ACC112 (cell line): Measurements from ENCODE around the gene TMEM9.
A peak's percentile ranks its signal among the peaks of the same experiment; 100 is the strongest.

Source experiments
- H2AFZ ChIP-seq: fragments of 200-600 bp; sonication (generic); one replicate; pipeline ENCODE4 v1.6.0; 2017; ENCODE audit warnings: antibody characterized with exemption, low read length; ENCODE audit not compliant: unreplicated experiment
- H3K27ac ChIP-seq: fragments of 200-600 bp; sonication (generic); 2 replicates; pipeline ENCODE4 v1.5.1; 2014; ENCODE audit warnings: low read depth, mild to moderate bottlenecking, antibody characterized with exemption, low read length, moderate library complexity
- H3K27me3 ChIP-seq: fragments of 200-600 bp; sonication (generic); 2 replicates; pipeline ENCODE4 v1.6.1; 2014; ENCODE audit warnings: mild to moderate bottlenecking, antibody characterized with exemption, low read length, moderate library complexity, mixed read lengths; ENCODE audit not compliant: insufficient read depth
- H3K36me3 ChIP-seq: fragments of 200-600 bp; sonication (generic); 2 replicates; pipeline ENCODE4 v1.6.1; 2016; ENCODE audit warnings: mild to moderate bottlenecking, antibody characterized with exemption, low read length, moderate library complexity, mixed read lengths; ENCODE audit not compliant: insufficient read depth
- H3K4me1 ChIP-seq: fragments of 200-600 bp; sonication (generic); one replicate; pipeline ENCODE4 v1.6.1; 2016; ENCODE audit warnings: low read length, mixed read lengths; ENCODE audit not compliant: insufficient read depth, unreplicated experiment, control insufficient read depth
- H3K4me3 ChIP-seq: fragments of 200-600 bp; sonication (generic); 2 replicates; pipeline ENCODE4 v1.5.1; 2014; ENCODE audit warnings: mild to moderate bottlenecking, low read depth, low read length
- H3K79me2 ChIP-seq: fragments of 200-600 bp; sonication (generic); one replicate; pipeline ENCODE4 v1.6.0; 2016; ENCODE audit warnings: low read length; ENCODE audit not compliant: control insufficient read depth, unreplicated experiment, insufficient read depth

Gene TMEM9

DNA sequence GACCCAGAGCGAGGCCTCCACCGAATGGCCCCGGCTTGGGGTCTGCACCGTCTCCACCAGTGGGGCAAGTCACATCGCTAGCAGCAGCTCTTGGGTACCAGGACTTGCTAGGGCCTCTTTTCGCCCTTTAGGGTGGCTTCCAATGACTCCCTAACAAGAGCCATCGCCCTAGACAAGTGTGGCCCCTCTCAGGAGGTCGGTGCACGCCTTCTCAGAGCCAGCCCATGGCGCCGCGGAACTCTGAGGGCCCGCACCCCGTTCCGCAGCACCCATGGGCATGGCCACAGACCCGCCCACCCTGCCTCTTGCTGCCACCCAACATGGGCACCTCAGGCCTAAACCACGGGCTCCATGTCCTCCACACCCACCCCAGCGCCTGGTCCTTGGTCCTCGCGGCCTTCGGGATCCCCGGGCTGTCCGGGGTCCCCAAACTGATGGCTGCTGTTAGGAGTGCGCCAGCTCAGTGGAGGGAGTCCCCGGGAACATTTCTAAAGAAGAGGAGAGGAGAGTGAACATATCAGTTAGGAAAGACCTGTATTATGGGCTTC lies 38.8 kb downstream of the TMEM9 start:
- H3K27ac ChIP-seq: no peak overlapping the region

DNA sequence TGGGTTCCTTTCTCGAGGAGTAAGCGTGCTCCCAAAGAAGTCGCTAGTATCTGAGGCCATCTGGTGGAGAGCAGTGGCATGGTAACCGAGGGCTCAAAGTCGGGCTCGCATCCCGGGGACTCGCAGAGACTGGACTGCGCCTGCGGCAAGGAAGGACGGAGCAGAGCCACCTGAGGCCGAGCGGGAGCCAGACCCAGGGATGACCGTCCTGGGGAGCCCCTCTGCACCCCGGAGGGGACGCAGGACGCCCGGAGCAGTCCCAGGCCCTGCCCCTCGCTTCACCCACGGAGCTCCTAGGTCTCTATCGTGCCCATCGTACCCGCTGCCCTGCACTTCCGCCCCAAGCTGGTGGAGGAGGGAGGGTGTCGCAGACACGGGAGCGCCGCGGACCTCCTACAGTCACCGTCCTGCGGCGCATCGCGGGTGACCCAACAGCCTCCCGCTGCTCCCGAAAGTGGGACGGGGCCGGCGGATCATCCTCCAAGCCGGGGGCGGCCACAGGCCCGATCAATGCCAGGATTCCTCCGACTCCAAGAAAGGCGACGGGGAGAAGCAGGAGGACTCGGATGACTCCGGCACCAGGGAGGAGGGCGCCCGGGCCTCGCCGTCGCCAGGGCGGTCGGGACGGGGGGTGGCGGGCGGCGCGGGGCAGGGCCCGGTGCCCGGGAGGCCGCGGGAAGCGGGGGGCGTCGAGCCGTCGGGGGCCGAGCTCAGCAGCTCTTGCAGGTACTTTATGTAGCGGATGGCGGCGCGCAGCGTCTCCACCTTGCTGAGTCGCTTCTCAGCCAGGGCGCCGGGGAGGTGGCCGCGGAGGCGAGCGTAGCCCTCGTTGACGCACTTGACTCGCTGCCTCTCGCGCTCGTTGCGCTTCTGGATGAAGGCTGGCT lies 39.8 kb downstream of the TMEM9 start:
- no peak overlapping the region for H3K27ac ChIP-seq
- H3K79me2 ChIP-seq: no peaks in the 10 kb centered on the region
- H2AFZ ChIP-seq: peak overlapping the region; percentile 41
- peaks cover 30% of the 10 kb centered on the region for H3K27me3 ChIP-seq
- H3K4me1 ChIP-seq: no peaks in the 10 kb centered on the region
- H3K4me3 ChIP-seq: peak overlapping the region; percentile 80
- no peaks in the 10 kb centered on the region for H3K36me3 ChIP-seq

More for the DNA sequence above, 38.8 kb downstream of the TMEM9 start:
- Histone ChIP-seq H2AFZ (no peak overlapping the region), H3K4me1 (no peaks in the 10 kb centered on the region), H3K79me2 (no peaks in the 10 kb centered on the region), H3K4me3 (no peak overlapping the region), H3K36me3 (no peaks in the 10 kb centered on the region), H3K27me3 (peaks cover 31% of the 10 kb centered on the region)

DNA sequence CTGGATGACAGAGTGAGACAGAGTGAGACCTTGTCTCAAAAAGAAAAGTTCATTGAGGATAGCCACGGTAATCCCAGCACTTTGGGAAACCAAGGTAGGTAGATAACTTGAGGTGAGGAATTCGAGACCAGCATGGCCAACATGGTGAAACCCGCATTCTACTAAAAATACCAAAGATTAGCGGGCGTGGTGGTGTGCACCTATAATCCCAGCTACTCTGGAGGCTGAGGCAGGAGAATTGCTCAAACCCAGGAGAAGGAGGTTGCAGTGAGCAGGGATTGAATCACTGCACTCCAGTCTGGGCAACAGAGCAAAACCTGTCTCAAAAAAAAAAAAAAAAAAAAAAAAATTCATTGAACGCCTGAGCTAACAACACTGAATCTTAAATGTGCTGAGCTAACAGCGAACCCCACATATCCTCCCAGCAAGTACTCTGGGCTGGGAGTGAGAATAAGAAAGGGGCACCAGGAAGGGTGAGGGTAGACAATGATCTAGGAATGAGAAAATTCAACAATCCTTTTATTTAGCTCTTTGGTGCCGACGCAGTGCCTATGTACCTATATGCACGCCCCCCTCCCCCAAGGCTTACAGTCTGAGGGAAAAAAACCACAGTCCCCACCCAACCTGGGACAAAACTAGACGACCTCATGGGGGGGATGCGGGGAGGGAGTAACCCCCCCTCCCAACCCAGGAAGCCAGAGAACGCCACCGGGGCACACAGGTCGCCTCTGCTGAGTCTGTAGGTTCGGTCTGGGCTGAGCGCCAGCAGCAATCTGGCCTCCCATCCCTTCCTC lies 40.6 kb downstream of the TMEM9 start:
- no peaks in the 10 kb centered on the region for H3K4me1 ChIP-seq
- no peaks in the 10 kb centered on the region for H3K36me3 ChIP-seq
- H3K79me2 ChIP-seq: no peaks in the 10 kb centered on the region
- H3K27ac ChIP-seq: no peak overlapping the region
- peaks cover 24% of the 10 kb centered on the region for H3K27me3 ChIP-seq
- H3K4me3 ChIP-seq: peak overlapping the region; percentile 80
- H2AFZ ChIP-seq: no peak overlapping the region

DNA sequence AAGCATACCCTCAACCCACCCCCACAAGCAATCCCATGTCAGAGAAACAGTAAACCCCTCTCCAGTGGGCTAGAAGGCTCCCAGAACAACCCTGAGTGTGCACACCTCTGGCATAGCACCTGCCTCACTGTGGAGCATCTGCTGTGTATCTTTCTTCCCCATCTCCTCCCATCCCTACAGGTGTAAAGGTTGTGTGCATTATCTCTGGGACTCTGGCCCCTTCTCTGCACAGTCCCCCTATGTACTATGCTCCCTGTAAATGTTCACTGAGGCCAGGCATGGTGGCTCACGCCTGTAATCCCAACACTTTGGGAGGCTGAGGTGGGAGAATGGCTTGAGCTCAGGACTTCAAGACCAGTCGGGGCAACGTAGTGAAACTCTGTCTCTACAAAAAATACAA lies 41.3 kb downstream of the TMEM9 start:
- Histone ChIP-seq H3K79me2 (no peaks in the 10 kb centered on the region), H2AFZ (no peak overlapping the region), H3K4me3 (no peak overlapping the region), H3K4me1 (no peaks in the 10 kb centered on the region), H3K27me3 (peaks cover 24% of the 10 kb centered on the region), H3K27ac (no peak overlapping the region), H3K36me3 (no peaks in the 10 kb centered on the region)

DNA sequence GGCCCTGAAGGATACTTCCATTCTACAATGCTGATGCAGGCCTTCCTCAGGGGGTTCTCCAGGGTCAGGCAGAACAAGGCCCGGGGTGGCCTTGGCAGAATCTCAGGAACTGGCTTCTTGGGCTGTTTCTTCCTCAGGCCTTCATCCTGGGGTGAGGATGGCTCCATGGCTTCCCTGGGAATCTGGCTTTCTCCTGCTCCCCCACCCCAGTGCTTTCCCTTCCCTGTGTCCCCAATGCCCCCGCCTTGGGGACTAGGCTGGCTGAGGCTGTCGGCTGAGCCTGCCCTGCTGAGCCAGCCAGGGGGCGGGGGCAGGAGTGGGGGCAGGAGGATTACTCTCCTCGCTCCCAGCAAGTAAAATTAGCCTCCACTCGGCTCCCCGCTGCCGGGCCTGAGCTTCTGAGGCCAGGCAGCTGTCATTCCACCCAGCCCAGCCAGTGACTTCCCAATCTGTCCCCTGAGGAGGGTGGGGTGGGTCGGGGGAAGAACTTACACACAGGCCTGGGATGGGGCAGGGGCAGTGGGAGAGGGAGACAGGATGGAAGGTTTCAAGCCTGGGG lies 42.0 kb downstream of the TMEM9 start, which contains the start of gene CACNA1S:
Gene CACNA1S, minus strand, starts transcription at position 254 of the 559 bp plus-strand sequence. Its CDS starts 87 bp downstream, at position 167.
- Histone ChIP-seq H3K79me2 (no peaks in the 10 kb centered on the region), H3K4me1 (no peaks in the 10 kb centered on the region), H3K36me3 (no peaks in the 10 kb centered on the region), H2AFZ (no peak within 1 kb of the TSS), H3K27me3 (peaks cover 24% of the 10 kb centered on the region), H3K27ac (no peak within 1 kb of the TSS), H3K4me3 (no peak within 1 kb of the TSS)

DNA sequence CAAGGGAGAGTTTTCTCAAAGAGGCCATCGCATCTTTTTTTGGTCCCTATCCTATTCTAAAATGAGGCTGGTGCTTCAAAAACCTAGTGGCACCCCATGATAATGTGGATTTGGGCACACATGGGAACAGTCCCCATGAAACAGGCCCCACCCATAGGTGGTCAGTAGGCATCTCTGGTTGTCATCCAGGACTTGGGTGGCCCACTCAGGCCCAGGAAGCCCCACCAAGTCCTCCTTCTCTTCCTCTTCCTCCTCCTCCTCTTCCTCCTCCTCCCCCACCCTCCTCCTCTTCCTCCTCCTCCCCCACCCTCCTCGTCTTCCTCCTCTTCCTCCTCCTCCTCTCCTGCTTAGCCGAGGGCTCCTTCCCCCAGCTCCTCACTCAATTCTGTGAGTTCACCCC lies 42.6 kb downstream of the TMEM9 start:
- Histone ChIP-seq H3K79me2 (no peaks in the 10 kb centered on the region), H2AFZ (no peak overlapping the region), H3K27ac (no peak overlapping the region), H3K4me1 (no peaks in the 10 kb centered on the region), H3K27me3 (peaks cover 24% of the 10 kb centered on the region), H3K4me3 (no peak overlapping the region), H3K36me3 (no peaks in the 10 kb centered on the region)

DNA sequence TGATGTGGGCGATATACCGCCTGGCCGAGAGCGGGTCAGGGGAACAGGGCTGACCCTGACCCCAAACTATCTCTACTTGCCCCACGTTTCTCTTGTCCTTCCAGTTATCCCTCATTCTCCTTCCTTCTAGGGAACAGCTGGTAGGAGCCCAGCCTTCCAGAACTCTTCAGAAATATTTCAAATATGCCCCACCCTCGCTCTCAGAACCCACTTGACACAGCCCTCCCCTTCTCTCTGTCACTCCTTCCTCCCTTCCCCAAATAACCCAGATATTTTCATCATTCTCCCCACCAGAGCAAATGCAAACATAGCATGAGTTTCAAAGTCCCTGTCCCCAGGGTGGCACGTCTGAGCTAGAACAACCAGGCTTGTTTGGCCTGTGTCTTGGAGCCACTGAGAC lies 43.1 kb downstream of the TMEM9 start:
- H3K79me2 ChIP-seq: no peaks in the 10 kb centered on the region
- no peak overlapping the region for H3K4me3 ChIP-seq
- H3K27ac ChIP-seq: no peak overlapping the region
- H2AFZ ChIP-seq: no peak overlapping the region
- no peaks in the 10 kb centered on the region for H3K36me3 ChIP-seq
- H3K4me1 ChIP-seq: no peaks in the 10 kb centered on the region
- peaks cover 22% of the 10 kb centered on the region for H3K27me3 ChIP-seq

DNA sequence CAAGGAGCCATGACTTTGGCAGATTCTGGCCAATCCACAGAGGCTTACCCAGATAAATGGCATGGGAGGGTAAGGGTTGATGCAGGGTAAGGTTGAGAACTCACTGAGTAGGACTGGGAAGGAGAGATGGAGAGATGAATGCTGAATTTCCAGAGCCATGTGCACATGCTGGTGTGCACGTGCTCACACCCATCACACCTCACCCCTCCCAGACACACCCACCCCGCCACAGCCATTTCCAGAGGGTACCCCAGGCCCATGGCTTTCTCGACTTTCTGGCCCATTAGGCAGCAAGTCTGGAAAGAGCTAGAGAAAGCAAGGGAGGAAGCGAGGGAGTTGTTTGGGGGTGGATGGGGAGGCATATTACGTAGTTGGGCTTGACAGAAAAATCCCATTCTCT lies 43.7 kb downstream of the TMEM9 start:
- Histone ChIP-seq H2AFZ (no peak overlapping the region), H3K4me1 (no peaks in the 10 kb centered on the region), H3K27me3 (peaks cover 16% of the 10 kb centered on the region; the same call in 1 of the 2 replicates), H3K36me3 (no peaks in the 10 kb centered on the region), H3K27ac (no peak overlapping the region), H3K4me3 (no peak overlapping the region), H3K79me2 (no peaks in the 10 kb centered on the region)

DNA sequence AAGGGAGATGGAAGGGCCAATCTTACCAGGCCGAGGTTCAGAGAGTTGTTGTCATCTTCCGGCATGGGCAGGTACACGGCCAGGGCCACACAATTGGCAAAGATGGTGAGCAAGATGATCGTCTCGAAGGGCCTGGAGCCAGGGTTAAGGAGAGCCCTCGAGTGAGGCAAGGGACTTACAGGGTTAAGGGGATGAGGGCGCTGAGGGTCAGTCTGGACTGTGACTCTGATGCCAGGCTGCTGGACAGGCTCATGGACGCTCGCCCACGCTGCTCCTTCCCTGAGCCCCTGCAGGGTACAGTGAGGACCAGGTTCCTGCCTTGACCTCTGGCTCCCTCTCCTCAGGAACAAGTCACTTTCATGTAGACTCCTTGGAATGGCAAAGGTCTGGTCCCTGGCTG lies 44.1 kb downstream of the TMEM9 start:
- no peak overlapping the region for H3K4me3 ChIP-seq
- peaks cover 12% of the 10 kb centered on the region; the same call in 1 of the 2 replicates for H3K27me3 ChIP-seq
- H3K36me3 ChIP-seq: no peaks in the 10 kb centered on the region
- no peaks in the 10 kb centered on the region for H3K79me2 ChIP-seq
- H2AFZ ChIP-seq: no peak overlapping the region
- H3K27ac ChIP-seq: no peak overlapping the region
- no peaks in the 10 kb centered on the region for H3K4me1 ChIP-seq

DNA sequence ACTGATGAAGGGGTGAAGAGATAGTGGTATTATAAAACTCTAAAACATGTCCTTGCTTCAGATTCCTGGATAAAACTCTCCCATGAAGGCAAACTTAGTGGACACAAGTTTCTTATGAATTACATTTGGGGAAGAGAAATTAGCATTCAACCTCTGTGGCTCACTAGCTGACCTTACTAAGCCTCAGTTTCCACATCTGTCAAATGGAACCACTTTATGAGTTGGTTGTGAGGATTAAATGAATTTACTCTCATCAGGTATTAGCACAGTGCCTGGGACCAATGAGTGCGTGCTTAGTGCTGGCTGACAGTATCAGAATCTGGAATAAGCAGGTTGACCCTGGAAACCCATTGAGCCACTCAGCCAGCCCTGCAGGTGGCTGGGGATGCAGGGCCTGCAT lies 44.6 kb downstream of the TMEM9 start:
- no peak overlapping the region for H3K4me3 ChIP-seq
- peaks cover 8% of the 10 kb centered on the region; the same call in 1 of the 2 replicates for H3K27me3 ChIP-seq
- H3K4me1 ChIP-seq: no peaks in the 10 kb centered on the region
- H3K79me2 ChIP-seq: no peaks in the 10 kb centered on the region
- H3K36me3 ChIP-seq: no peaks in the 10 kb centered on the region
- no peak overlapping the region for H3K27ac ChIP-seq
- no peak overlapping the region for H2AFZ ChIP-seq
